ENCODE data around the gene MED15. TPM values are rescaled to one million over a fixed set of nuclear protein-coding genes. Genes with fewer than 3 reads are reported as not detected.

The MED15 gene
- total RNA-seq, 1 experiment from 2014 or later, result 94.7 TPM

GRCh38 chr22:20509344-20510047, 2.1 kb downstream of the MED15 start:
- no TSS peak for BruUV-seq (replicated peaks)
- peak overlapping the region; percentile 89 for H3K27ac Mint-ChIP-seq (ENCODE audit: unreplicated experiment)
- TF ChIP-seq, protein P1, sequence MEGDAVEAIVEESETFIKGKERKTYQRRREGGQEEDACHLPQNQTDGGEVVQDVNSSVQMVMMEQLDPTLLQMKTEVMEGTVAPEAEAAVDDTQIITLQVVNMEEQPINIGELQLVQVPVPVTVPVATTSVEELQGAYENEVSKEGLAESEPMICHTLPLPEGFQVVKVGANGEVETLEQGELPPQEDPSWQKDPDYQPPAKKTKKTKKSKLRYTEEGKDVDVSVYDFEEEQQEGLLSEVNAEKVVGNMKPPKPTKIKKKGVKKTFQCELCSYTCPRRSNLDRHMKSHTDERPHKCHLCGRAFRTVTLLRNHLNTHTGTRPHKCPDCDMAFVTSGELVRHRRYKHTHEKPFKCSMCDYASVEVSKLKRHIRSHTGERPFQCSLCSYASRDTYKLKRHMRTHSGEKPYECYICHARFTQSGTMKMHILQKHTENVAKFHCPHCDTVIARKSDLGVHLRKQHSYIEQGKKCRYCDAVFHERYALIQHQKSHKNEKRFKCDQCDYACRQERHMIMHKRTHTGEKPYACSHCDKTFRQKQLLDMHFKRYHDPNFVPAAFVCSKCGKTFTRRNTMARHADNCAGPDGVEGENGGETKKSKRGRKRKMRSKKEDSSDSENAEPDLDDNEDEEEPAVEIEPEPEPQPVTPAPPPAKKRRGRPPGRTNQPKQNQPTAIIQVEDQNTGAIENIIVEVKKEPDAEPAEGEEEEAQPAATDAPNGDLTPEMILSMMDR (IDR thresholded peaks at IDR 0.05; ENCODE audit: insufficient read depth in 1 of 2, low read depth in 1 of 2, low read length in 1 of 2, severe bottlenecking in 1 of 2, unreplicated experiment in 1 of 2), result no peak
- ChIA-PET POLR2A (interaction anchor here (1.0 kb wide), 1 partner anchor 350 kb away, joined by 3 read pairs; no protein-coding TSS in a partner anchor), CTCF (interaction anchor here (0.6 to 0.7 kb wide), 3 partner anchors 13 to 97 kb away, joined by 3 to 4 read pairs (median 3); no protein-coding TSS in a partner anchor)
- peak overlapping the region; percentile 82 for H3K4me3 ChIP-seq (ENCODE audit: low read depth, low read length)
- H3K27me3 Mint-ChIP-seq (ENCODE audit: insufficient read depth, unreplicated experiment), result no peaks in the 10 kb centered on the region
- H3K27me3 ChIP-seq (replicated peaks; ENCODE audit: control insufficient read depth, insufficient read depth, low read length), result no peaks in the 10 kb centered on the region
- intact Hi-C loops (cut with micrococcal nuclease; ENCODE audit: unreplicated experiment), result no loop called here
- H3K4me3 Mint-ChIP-seq (ENCODE audit: unreplicated experiment), result peak overlapping the region; percentile 89
- peaks cover 22% of the 10 kb centered on the region for H3K4me1 ChIP-seq
- H3K36me3 ChIP-seq (ENCODE audit: control insufficient read depth, insufficient read depth, low read length), result no peaks in the 10 kb centered on the region
- peaks cover 33% of the 10 kb centered on the region for H3K4me1 Mint-ChIP-seq (ENCODE audit: low read depth, unreplicated experiment)
- peaks cover 18% of the 10 kb centered on the region for H3K36me3 Mint-ChIP-seq (ENCODE audit: insufficient read depth, unreplicated experiment)
- no peaks in the 10 kb centered on the region for H3K9me3 Mint-ChIP-seq (ENCODE audit: unreplicated experiment)
- H3K9me3 ChIP-seq, result no peaks in the 10 kb centered on the region
- DNase-seq, result peak; percentile 81 to 86

DNA sequence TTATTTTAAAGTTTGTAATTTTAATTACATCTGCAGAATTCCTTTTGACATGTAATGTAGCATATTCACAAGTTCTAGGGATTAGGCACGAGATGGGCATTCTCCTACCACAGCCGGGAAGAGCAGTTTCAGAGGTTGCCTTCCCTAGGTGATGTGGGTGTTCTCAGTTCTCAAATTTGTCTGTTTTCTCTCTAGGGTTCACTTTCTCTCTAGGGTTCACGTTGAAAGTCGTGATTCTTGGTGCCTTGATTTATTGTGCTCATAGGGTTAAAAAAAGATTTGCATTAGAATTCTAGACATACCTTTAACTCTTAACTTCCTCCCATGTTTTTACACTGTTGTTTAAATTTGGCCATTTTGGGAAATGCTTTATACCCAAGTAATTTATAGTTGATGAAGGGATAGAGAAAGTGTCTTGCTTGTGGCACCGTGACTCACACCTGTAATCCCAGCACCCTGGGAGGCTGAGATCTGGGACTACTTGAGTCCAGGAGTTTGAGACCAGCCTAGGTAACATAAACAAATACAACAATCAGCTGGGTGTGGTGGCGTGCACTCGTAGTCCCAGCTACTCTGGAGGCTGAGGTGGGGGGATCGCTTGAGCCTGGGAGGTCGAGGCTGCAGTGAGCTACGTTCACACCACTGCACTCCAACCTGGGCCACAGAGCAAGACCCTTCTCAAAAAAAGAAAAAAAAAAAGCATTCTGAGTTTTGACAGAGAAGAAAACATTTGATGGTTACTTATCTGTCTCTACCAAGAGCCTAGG, 3.6 kb downstream of the MED15 start:
- intact Hi-C loops (cut with micrococcal nuclease; ENCODE audit: unreplicated experiment), result no loop called here
- no peaks in the 10 kb centered on the region for H3K27me3 ChIP-seq (replicated peaks; ENCODE audit: control insufficient read depth, insufficient read depth, low read length)
- POLR2A ChIA-PET, result interaction anchor here (0.6 kb wide), 1 partner anchor 10 kb away, joined by 6 read pairs; no protein-coding TSS in a partner anchor
- no peak overlapping the region for H3K4me3 ChIP-seq (ENCODE audit: low read depth, low read length)
- Mint-ChIP-seq H3K4me1 (ENCODE audit: low read depth, unreplicated experiment) (peaks cover 33% of the 10 kb centered on the region), H3K9me3 (ENCODE audit: unreplicated experiment) (no peaks in the 10 kb centered on the region), H3K36me3 (ENCODE audit: insufficient read depth, unreplicated experiment) (peaks cover 27% of the 10 kb centered on the region), H3K27me3 (ENCODE audit: insufficient read depth, unreplicated experiment) (no peaks in the 10 kb centered on the region), H3K27ac (ENCODE audit: unreplicated experiment) (peak overlapping the region; percentile 89), H3K4me3 (ENCODE audit: unreplicated experiment) (no peak overlapping the region)
- H3K4me1 ChIP-seq, result peaks cover 22% of the 10 kb centered on the region
- CTCF ChIA-PET, result interaction anchor here (0.6 kb wide), 1 partner anchor 1311 kb away, joined by 3 read pairs; no protein-coding TSS in a partner anchor
- H3K36me3 ChIP-seq (ENCODE audit: control insufficient read depth, insufficient read depth, low read length), result no peaks in the 10 kb centered on the region
- no TSS peak for BruUV-seq (replicated peaks)
- H3K9me3 ChIP-seq, result no peaks in the 10 kb centered on the region
- DNase-seq, result no peak
- TF ChIP-seq, protein P1 (IDR thresholded peaks at IDR 0.05; ENCODE audit: insufficient read depth in 1 of 2, low read depth in 1 of 2, low read length in 1 of 2, severe bottlenecking in 1 of 2, unreplicated experiment in 1 of 2), result no peak

DNA sequence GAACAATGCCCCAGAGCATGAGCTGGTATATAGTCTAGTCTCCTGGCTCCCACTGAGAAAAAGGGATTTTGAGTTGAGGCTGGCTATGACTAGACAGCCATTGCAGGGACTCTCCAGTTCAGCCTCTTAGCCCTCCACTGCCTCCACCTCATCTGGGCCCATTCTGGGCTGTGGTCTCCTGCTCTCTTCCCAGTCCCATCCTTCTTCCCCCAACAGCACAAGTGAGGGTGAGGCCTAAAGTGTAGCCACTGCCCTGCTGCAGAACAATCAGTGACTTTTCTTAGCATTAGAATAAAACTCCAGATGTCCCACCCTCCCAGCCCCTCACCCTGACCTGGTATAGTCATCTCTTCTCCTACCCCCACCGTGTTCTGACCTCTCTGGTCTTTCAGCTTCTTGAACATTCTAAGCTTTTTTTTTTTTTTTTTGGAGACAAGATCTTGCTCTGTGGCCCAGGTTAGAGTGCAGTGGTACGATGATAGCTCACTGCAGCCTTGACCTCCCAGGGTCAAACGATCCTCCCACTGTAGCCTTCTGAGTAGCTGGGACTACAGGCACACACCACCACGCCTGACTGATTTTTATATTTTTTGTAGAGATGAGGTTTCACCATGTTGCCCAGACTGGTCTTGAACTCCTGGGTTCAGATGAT, 4.3 kb downstream of the MED15 start:
- DNase-seq, result no peak
- Histone ChIP-seq H3K9me3 (no peaks in the 10 kb centered on the region), H3K27me3 (replicated peaks; ENCODE audit: control insufficient read depth, insufficient read depth, low read length) (no peaks in the 10 kb centered on the region), H3K36me3 (ENCODE audit: control insufficient read depth, insufficient read depth, low read length) (no peaks in the 10 kb centered on the region), H3K4me1 (peaks cover 22% of the 10 kb centered on the region), H3K4me3 (ENCODE audit: low read depth, low read length) (no peak overlapping the region)
- peaks cover 29% of the 10 kb centered on the region for H3K36me3 Mint-ChIP-seq (ENCODE audit: insufficient read depth, unreplicated experiment)
- H3K4me3 Mint-ChIP-seq (ENCODE audit: unreplicated experiment), result peak overlapping the region; percentile 5
- H3K4me1 Mint-ChIP-seq (ENCODE audit: low read depth, unreplicated experiment), result peaks cover 33% of the 10 kb centered on the region
- intact Hi-C loops (cut with micrococcal nuclease; ENCODE audit: unreplicated experiment), result no loop called here
- CTCF ChIA-PET, result interaction anchor here (0.6 kb wide), 1 partner anchor 1311 kb away, joined by 3 read pairs; no protein-coding TSS in a partner anchor
- POLR2A ChIA-PET, result interaction anchor here (0.6 kb wide), 1 partner anchor 9 kb away, joined by 6 read pairs; no protein-coding TSS in a partner anchor
- H3K27me3 Mint-ChIP-seq (ENCODE audit: insufficient read depth, unreplicated experiment), result no peaks in the 10 kb centered on the region
- peak overlapping the region; percentile 60 for H3K27ac Mint-ChIP-seq (ENCODE audit: unreplicated experiment)
- no peaks in the 10 kb centered on the region for H3K9me3 Mint-ChIP-seq (ENCODE audit: unreplicated experiment)
- no TSS peak for BruUV-seq (replicated peaks)
- TF ChIP-seq, protein P1 (IDR thresholded peaks at IDR 0.05; ENCODE audit: insufficient read depth in 1 of 2, low read depth in 1 of 2, low read length in 1 of 2, severe bottlenecking in 1 of 2, unreplicated experiment in 1 of 2), result no peak

All from Caco-2 (cell line).